Mesenchymal stem cell (in vitro differentiated cells and primary cell): ENCODE data around the gene IL6R.

Experiments used
- DNase-seq: peaks from one replicate; pipeline ENCODE4 v3.0.0-alpha.2; 2013
- H2AFZ ChIP-seq: one replicate; pipeline ENCODE4 v1.6.1; 2013; ENCODE audit warnings: low read depth, mild to moderate bottlenecking, control low read depth, inconsistent platforms, low read length, moderate library complexity
- H2AK5ac ChIP-seq: 2 replicates; pipeline ENCODE4 v1.6.1; 2013; ENCODE audit warnings: low read length, moderate library complexity, mild to moderate bottlenecking, inconsistent platforms; ENCODE audit not compliant: severe bottlenecking
- H2BK120ac ChIP-seq: one replicate; pipeline ENCODE4 v1.6.1; 2013; ENCODE audit warnings: low read depth, mild to moderate bottlenecking, inconsistent platforms, low read length, moderate library complexity
- H2BK12ac ChIP-seq, 2 experiments: one replicate each; pipeline ENCODE4 v1.6.1; 2013; ENCODE audit warnings: inconsistent platforms in 2 of 2, low read length in 2 of 2, mild to moderate bottlenecking in 2 of 2, moderate library complexity in 2 of 2, control low read depth in 1 of 2
- H2BK15ac ChIP-seq: one replicate; pipeline ENCODE4 v1.6.1; 2013; ENCODE audit warnings: mild to moderate bottlenecking, low read depth, inconsistent platforms; ENCODE audit not compliant: poor library complexity, severe bottlenecking
- H2BK5ac ChIP-seq: 2 replicates; pipeline ENCODE4 v1.6.1; 2013; ENCODE audit warnings: low read depth, mild to moderate bottlenecking, low read length, control low read depth, inconsistent platforms; ENCODE audit not compliant: poor library complexity, severe bottlenecking
- H3K14ac ChIP-seq, 2 experiments: one replicate each; pipeline ENCODE4 v1.6.1; 2013; ENCODE audit warnings: inconsistent platforms in 2 of 2, low read length in 2 of 2, control low read depth in 1 of 2, mild to moderate bottlenecking in 1 of 2, moderate library complexity in 1 of 2
- H3K18ac ChIP-seq, 2 experiments: one replicate each; pipeline ENCODE4 v1.6.1; 2013; ENCODE audit warnings: inconsistent platforms in 2 of 2, low read length in 2 of 2, control low read depth in 1 of 2, low read depth in 1 of 2, mild to moderate bottlenecking in 1 of 2
- H3K23ac ChIP-seq, 2 experiments: one replicate each; pipeline ENCODE4 v1.6.1; 2013; ENCODE audit warnings: inconsistent platforms in 2 of 2, low read length in 2 of 2, mild to moderate bottlenecking in 2 of 2, moderate library complexity in 2 of 2, control low read depth in 1 of 2
- H3K27ac ChIP-seq: 2 replicates; pipeline ENCODE4 v1.5.1; 2013; ENCODE audit warnings: mild to moderate bottlenecking, moderate library complexity, low read length, control low read depth, inconsistent platforms; ENCODE audit not compliant: poor library complexity, severe bottlenecking
- H3K27me3 ChIP-seq, 2 experiments: 2 replicates each; pipeline versions ENCODE4 v1.6.1 to v1.7.0; 2013; ENCODE audit warnings: low read length in 2 of 2, mild to moderate bottlenecking in 2 of 2, moderate library complexity in 2 of 2, control low read depth in 1 of 2, inconsistent platforms in 1 of 2; ENCODE audit not compliant: control insufficient read depth in 1 of 2, insufficient read depth in 1 of 2
- H3K36me3 ChIP-seq, 2 experiments: 2 replicates each; pipeline versions ENCODE4 v1.6.1 to v1.7.0; 2013; ENCODE audit warnings: low read length in 2 of 2, control low read depth in 1 of 2, inconsistent platforms in 1 of 2, low read depth in 1 of 2, mild to moderate bottlenecking in 1 of 2; ENCODE audit not compliant: insufficient read depth in 2 of 2, control insufficient read depth in 1 of 2
- H3K4ac ChIP-seq, 2 experiments: one replicate each; pipeline ENCODE4 v1.6.1; 2013; ENCODE audit warnings: inconsistent platforms in 2 of 2, low read length in 2 of 2, mild to moderate bottlenecking in 2 of 2, moderate library complexity in 2 of 2, control low read depth in 1 of 2, low read depth in 1 of 2
- H3K4me1 ChIP-seq: 2 replicates; pipeline ENCODE4 v1.6.1; 2013; ENCODE audit warnings: low read depth, low read length, control low read depth; ENCODE audit not compliant: control insufficient read depth, insufficient read depth
- H3K4me2 ChIP-seq: 2 replicates; pipeline ENCODE4 v1.6.1; 2013; ENCODE audit warnings: low read length, mild to moderate bottlenecking, inconsistent platforms; ENCODE audit not compliant: poor library complexity, severe bottlenecking
- H3K4me3 ChIP-seq, 2 experiments: 2 replicates each; pipeline versions ENCODE4 v1.5.1 to v1.7.0; 2013; ENCODE audit warnings: low read length in 2 of 2, mild to moderate bottlenecking in 2 of 2, control low read depth in 1 of 2, low read depth in 1 of 2; ENCODE audit not compliant: insufficient read depth in 1 of 2
- H3K79me1 ChIP-seq: replicated peaks from 2 replicates; pipeline ENCODE4 v1.6.1; 2013; ENCODE audit warnings: mild to moderate bottlenecking, control low read depth, low read length, inconsistent platforms; ENCODE audit not compliant: poor library complexity, severe bottlenecking
- H3K9ac ChIP-seq: 2 replicates; pipeline ENCODE4 v1.7.0; 2013; ENCODE audit warnings: mild to moderate bottlenecking, low read length, moderate library complexity
- H3K9me3 ChIP-seq: 2 replicates; pipeline ENCODE4 v1.7.0; 2013; ENCODE audit warnings: mild to moderate bottlenecking, low read length; ENCODE audit not compliant: control insufficient read depth
- H4K8ac ChIP-seq: one replicate; pipeline ENCODE4 v1.6.1; 2013; ENCODE audit warnings: inconsistent platforms, mild to moderate bottlenecking, low read length, moderate library complexity
- H4K91ac ChIP-seq: one replicate; pipeline ENCODE4 v1.6.1; 2013; ENCODE audit warnings: mild to moderate bottlenecking, low read length, inconsistent platforms
- WGBS: methylation state at CpG from one replicate; pipeline ENCODE4 v1.1.7; 2013; ENCODE audit warnings: mixed read lengths; 5-methylcytosine and 5-hydroxymethylcytosine counted together

IL6R gene

GRCh38 chr1:154435599-154436200, 30.6 kb downstream of the IL6R start:
- peak overlapping the region in 1 of 2 experiments; percentile 21 for H2BK12ac ChIP-seq
- peak overlapping the region in 1 of 2 experiments; percentile 5 for H3K4me3 ChIP-seq
- H2BK5ac ChIP-seq = no peak overlapping the region
- H2AK5ac ChIP-seq = no peak overlapping the region
- no peak for DNase-seq
- H3K23ac ChIP-seq = no peak overlapping the region
- no peak overlapping the region for H3K4me2 ChIP-seq
- peak overlapping the region; percentile 23 for H4K91ac ChIP-seq
- 98% methylated on average over 15 of the region's 15 CpGs for WGBS
- H3K79me1 ChIP-seq = no peaks in the 10 kb centered on the region
- peak overlapping the region in 1 of 2 experiments; percentile 18 for H3K18ac ChIP-seq
- H2BK120ac ChIP-seq = no peak overlapping the region
- no peak overlapping the region for H2BK15ac ChIP-seq
- H3K9ac ChIP-seq = no peak overlapping the region
- no peak overlapping the region for H3K4ac ChIP-seq
- no peaks in the 10 kb centered on the region for H3K27me3 ChIP-seq
- H4K8ac ChIP-seq = no peak overlapping the region
- H3K36me3 ChIP-seq = peaks cover 10 to 21% of the 10 kb centered on the region in 2 experiments
- no peak overlapping the region for H3K14ac ChIP-seq
- H2AFZ ChIP-seq = no peak overlapping the region
- no peak overlapping the region for H3K27ac ChIP-seq
- H3K9me3 ChIP-seq = no peaks in the 10 kb centered on the region
- peaks cover 29% of the 10 kb centered on the region for H3K4me1 ChIP-seq

DNA sequence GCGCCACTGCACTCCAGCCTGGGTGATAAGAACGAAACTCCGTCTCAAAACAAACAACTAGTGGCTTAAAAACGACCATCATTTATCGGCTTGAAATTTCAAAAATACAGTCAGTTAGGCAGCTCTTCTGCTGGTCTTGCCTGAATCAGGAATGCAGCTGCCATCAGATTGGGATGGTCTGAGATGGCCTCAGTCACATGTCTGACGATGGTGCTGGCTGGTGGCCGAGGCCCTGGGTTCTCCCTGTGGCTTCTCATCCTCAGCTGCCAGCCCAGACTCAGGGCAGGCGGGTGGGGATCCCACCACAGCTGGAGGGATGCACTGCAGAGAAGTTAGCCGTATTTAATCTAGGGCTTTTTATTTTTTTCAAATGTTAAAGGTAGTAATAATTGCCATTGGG, 31.3 kb downstream of the IL6R start:
- H3K23ac ChIP-seq = no peak overlapping the region
- no peak overlapping the region for H3K14ac ChIP-seq
- H2BK5ac ChIP-seq = no peak overlapping the region
- DNase-seq = no peak
- H3K36me3 ChIP-seq = peaks cover 10 to 26% of the 10 kb centered on the region in 2 experiments
- no peaks in the 10 kb centered on the region for H3K9me3 ChIP-seq
- H3K27me3 ChIP-seq = no peaks in the 10 kb centered on the region
- no peak overlapping the region for H2AFZ ChIP-seq
- WGBS = 95% methylated on average over 9 of the region's 9 CpGs
- peaks cover 25% of the 10 kb centered on the region for H3K4me1 ChIP-seq
- H3K18ac ChIP-seq = no peak overlapping the region
- H4K91ac ChIP-seq = no peak overlapping the region
- H3K79me1 ChIP-seq = no peaks in the 10 kb centered on the region
- H3K4me2 ChIP-seq = no peak overlapping the region
- H2BK12ac ChIP-seq = peak overlapping the region; percentile 37 to 44
- H3K4me3 ChIP-seq = no peak overlapping the region
- H2AK5ac ChIP-seq = no peak overlapping the region
- no peak overlapping the region for H2BK120ac ChIP-seq
- no peak overlapping the region for H3K27ac ChIP-seq
- no peak overlapping the region for H3K4ac ChIP-seq
- H3K9ac ChIP-seq = no peak overlapping the region
- H2BK15ac ChIP-seq = no peak overlapping the region
- peak overlapping the region; percentile 55 for H4K8ac ChIP-seq

- Histone ChIP-seq H3K9ac (no peak overlapping the region), H3K23ac (no peak overlapping the region), H2BK5ac (no peak overlapping the region), H4K91ac (no peak overlapping the region), H3K14ac (no peak overlapping the region), H2BK15ac (no peak overlapping the region), H3K4ac (no peak overlapping the region), H4K8ac (no peak overlapping the region), H2AK5ac (peak overlapping the region; percentile 32), H2AFZ (no peak overlapping the region), H3K27me3 (no peaks in the 10 kb centered on the region), H3K18ac (no peak overlapping the region), H3K4me1 (peaks cover 26% of the 10 kb centered on the region), H3K4me3 (no peak overlapping the region), H3K4me2 (no peak overlapping the region), H3K9me3 (no peaks in the 10 kb centered on the region), H2BK12ac (no peak overlapping the region), H3K79me1 (no peaks in the 10 kb centered on the region), H3K27ac (peak overlapping the region; percentile 91), H3K36me3 (peaks cover 4 to 26% of the 10 kb centered on the region in 2 experiments), H2BK120ac (no peak overlapping the region)
- 96% methylated on average over 5 of the region's 6 CpGs for WGBS
- DNase-seq = no peak
Observed at GRCh38 chr1:154440036-154440804, 35.1 kb downstream of the IL6R start.

- Histone ChIP-seq H2BK12ac (peak overlapping the region; percentile 16 to 85), H2BK15ac (peak overlapping the region; percentile 44), H3K9ac (no peak overlapping the region), H3K27me3 (no peaks in the 10 kb centered on the region), H4K8ac (no peak overlapping the region), H3K14ac (no peak overlapping the region), H3K4ac (no peak overlapping the region), H3K27ac (no peak overlapping the region), H3K4me3 (no peak overlapping the region), H3K4me1 (peaks cover 32% of the 10 kb centered on the region), H3K9me3 (no peaks in the 10 kb centered on the region), H3K23ac (no peak overlapping the region), H2AK5ac (peak overlapping the region; percentile 94), H2BK120ac (no peak overlapping the region), H3K4me2 (no peak overlapping the region), H3K79me1 (no peaks in the 10 kb centered on the region), H2AFZ (no peak overlapping the region), H2BK5ac (no peak overlapping the region), H4K91ac (peak overlapping the region; percentile 70), H3K18ac (no peak overlapping the region), H3K36me3 (peaks cover 0 to 15% of the 10 kb centered on the region in 2 experiments)
- 74% methylated on average over 5 of the region's 8 CpGs for WGBS
- DNase-seq = no peak
Observed at GRCh38 chr1:154441241-154441888, 36.2 kb downstream of the IL6R start.
